HG02588 (cell line): Measurements from ENCODE around the gene CRY2.
"Not testable (repeated sequence)": the region's sequence is repeated elsewhere in the genome, so short reads cannot be mapped to it uniquely, and the experiment has no call there.

ENCODE experiments used
- ATAC-seq: cut with Tn5 transposase; IDR thresholded peaks from one replicate; pipeline ENCODE4 v1.9.1; 2021; ENCODE audit warnings: mild to moderate bottlenecking, moderate library complexity; ENCODE audit not compliant: unreplicated experiment

The CRY2 gene

DNA sequence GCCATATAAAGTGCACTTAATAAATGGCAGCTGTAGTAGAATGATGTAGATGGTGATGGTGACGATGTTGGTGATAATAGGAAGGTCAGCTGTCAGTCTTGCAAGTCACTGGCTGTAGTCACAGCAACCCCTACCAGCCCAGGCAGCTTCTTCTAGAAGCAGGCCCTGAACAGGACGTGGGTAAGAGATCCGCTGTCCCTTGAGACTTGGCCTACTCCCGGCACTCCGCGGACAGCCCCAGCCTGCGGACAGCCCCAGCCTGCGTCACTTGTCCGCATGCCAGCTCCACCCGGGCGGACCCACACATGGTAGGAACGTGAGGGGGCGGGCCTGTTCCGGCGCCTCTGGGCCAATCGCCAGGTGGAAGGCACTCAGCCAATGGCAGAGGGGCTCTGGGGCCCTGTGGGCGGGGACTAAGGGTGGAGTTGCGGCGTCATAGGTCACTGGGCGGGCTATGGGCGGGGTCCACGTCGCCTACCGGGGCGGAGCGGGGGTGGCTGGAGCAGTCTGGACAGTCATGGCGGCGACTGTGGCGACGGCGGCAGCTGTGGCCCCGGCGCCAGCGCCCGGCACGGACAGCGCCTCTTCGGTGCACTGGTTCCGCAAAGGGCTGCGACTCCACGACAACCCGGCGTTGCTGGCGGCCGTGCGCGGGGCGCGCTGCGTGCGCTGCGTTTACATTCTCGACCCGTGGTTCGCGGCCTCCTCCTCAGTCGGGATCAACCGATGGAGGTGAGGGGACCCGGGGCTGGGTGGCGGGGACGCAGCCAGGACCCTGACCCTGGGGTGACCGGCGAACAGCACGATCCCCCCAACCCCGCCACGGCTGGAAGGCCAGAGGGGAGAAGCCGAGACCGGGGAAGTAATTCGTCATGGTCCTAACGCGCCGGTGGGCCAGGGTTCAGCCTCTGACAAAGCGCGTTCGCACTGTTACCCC lies at the start of gene CRY2:
Gene CRY2, plus strand, starts transcription at position 502 of the 937 bp plus-strand sequence. Its CDS starts 16 bp downstream, at position 518.
- ATAC-seq = peak; percentile 92

DNA sequence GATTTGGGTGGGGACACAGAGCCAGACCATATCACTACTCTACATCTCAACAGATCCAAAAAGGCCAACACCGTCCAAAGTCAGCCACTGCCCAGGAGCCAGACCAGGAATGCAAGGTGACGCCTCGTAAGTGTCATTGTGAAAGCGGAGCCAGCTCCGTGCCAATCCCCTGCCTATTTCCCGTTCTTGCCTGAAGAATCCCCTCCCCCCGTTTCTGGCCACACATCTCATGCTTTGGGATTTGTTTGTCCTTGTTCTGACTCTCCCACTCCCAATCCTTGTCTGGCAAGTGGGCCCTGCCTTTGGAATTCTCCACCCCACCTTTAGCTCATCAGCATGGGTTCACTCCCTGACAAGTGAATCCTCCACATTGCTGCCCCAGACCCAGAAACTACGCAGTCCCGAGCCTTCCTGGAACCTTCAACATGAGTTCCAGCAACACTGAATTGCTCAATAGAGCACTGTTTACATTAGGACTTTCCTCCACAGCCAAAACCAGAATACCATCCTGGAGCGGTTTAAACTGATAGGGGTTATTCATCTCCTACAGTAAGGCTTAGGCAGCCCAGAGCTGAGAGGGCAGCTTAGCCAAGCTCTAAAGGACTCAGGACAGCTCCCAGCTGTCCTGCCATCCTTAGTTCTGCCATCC lies 48.4 kb upstream of the CRY2 start:
- no peak for ATAC-seq

- no peak for ATAC-seq
Observed at GRCh38 chr11:45799562-45799961, 47.7 kb upstream of the CRY2 start.

DNA sequence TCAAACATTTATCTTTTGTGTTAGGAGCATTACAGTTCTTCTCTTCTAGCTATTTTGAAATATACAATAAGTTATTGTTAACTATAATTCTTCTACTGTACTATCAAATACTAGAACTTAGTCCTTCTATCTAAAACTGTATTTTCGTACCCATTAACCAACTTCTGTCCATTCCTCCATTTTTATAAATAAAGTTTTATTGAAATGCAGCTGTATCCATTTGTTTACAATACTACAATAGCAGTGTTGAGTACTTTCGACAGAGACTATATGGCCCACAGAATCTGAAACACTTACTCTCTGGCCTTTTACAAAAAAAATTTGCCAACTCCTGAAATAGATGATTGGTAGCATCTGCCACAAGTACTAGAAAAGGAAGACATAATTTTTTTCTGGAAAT lies 47.0 kb upstream of the CRY2 start:
- ATAC-seq = no peak

- ATAC-seq = no peak
Observed at GRCh38 chr11:45801723-45802315, 45.5 kb upstream of the CRY2 start.

DNA sequence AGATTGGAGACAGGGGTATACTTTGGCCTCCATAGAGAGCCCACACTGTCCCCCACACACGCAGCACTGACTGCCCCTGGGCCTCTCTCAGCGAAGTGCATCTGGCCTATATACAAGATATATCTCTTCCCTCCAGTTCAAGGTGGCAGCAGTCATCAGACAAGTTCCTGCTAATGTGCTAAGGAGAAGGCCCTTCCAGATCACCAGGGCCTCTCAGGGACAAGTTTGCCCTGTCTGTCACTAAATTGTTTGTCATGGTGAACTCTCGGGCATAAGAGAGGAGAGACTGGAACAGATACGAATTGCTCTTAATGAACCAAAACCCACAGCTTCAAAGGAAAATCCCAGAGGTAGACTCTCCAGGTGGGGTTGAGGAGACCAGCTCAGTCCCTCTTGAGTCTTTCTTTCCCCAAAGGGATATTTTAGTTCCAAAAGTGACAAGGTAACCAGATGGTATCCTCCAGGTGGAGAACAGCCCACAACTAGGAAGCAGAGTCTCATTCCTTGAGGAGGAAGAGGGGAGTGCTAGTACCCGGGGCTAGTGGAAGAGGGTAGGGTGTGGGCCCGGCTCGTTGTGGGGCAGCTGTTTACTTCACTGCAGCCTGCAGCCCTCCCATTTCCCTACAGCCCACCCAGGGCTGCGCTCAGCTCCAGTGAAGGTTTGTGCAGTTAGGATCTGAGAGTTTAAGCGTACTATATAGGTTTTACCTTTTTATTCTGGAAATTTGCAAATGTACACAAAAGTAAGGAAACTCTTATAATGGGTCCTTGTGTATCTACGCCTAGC lies 44.6 kb upstream of the CRY2 start:
- no peak for ATAC-seq

DNA sequence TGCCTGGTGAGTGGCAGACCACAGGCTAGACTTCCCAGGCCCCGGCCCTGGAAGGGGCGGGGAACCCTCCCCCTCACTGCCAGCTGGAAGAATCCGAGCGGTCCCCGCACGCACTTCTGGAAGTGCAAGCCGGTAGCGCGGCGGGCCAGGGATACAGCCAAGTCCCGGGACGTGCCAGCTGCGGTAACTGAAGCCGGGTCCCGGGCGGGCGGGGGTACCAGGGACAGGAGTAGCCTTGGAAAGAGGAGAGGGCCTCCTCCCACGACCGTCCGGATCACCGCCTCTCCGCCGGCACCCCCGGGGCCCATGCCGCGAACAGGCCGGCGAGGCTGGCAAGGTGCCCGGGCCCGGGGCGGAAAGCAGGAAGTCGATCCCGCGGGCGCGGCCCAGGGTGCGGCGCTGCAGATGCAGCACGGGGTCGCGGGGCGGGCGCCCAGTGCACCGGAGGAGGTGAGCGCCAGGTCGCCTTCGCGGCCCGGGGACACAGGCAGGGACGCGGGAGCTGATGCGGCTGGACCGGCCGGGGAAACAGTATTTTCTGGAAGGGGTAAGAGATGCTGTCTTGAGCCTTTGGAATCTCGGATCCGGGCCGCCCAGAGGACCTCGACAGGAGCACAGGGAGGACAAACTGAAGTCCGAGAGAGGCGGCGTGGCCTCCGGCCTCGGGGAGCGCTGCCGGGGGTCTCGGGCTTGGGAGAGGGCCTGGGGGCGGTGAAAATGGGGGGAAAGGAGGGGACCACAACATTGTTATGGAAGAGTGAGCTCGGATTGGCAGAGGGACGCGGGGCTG lies 43.1 kb upstream of the CRY2 start:
- ATAC-seq = peak; percentile 30

- ATAC-seq = peak; percentile 92
Observed at GRCh38 chr11:45804761-45805304, 42.4 kb upstream of the CRY2 start, which contains the start of gene SLC35C1. Gene SLC35C1 (plus strand): TSS chr11:45805149. CDS start chr11:45805802, 653 bp downstream.

GRCh38 chr11:45805305-45806071 lies 41.8 kb upstream of the CRY2 start:
- ATAC-seq = peak; percentile 35

- no peak for ATAC-seq
Observed at GRCh38 chr11:45806072-45806933, 41.0 kb upstream of the CRY2 start.

DNA sequence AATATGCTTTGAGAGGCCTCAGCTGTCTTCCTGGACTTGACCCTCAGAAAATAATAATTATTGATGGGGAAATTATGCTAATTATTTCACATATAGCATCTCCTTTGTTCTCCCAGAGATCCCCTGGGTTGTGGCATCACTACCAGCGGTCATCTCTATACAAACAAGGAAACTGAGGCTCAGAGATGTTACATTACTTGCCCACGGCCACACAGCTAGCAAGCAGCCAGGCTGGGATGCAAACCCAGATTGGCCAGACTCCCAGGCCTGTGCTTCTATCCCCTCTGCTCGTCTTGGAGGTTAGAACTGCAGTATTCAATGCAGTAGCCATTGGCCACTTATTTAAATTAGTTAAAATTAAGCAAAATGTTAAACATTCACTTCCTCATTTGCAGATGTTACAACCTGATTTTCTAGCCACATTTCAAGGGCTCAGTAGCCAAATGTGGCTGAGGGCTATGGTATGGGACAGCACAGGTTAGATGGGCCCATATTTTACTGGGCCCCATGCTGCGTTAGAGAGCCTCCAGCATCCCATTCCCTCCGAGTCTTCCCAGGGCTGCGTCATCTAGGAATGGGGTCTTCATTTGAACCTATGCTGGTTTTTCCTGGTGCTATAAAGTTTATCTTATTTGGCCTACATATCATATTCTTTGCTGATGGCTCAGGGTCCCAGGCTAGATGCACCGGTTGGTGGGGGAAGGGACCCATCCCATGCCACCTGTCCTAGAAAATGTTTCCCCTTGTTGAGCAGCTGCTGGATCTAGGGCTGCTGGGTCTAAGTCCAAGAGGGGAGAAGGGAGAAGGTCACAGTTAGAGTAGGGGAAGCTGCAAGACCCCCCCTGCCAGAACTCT lies 40.1 kb upstream of the CRY2 start:
- ATAC-seq = no peak

DNA sequence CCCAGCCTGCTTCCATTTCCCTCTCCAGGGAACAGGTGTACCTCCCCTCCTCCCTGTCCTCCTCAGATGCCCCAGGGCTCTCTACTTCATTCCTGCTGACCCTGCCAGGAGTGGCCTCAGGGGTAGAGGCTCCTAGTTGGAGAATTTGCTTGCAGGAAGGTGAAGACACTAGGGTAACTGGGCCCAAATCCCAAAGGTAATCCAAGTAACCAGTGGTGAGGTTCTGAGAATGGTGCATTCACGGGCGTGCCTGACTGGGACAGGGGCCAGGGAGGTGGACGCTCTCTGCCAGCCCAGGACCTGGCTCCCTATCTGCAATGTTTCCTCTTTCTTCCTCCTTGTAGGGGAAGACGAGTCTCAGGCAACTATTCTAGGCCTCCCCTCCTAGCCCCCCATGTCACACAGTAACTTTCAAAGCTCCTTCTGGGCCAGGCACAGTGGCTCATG lies 39.5 kb upstream of the CRY2 start:
- no peak for ATAC-seq

DNA sequence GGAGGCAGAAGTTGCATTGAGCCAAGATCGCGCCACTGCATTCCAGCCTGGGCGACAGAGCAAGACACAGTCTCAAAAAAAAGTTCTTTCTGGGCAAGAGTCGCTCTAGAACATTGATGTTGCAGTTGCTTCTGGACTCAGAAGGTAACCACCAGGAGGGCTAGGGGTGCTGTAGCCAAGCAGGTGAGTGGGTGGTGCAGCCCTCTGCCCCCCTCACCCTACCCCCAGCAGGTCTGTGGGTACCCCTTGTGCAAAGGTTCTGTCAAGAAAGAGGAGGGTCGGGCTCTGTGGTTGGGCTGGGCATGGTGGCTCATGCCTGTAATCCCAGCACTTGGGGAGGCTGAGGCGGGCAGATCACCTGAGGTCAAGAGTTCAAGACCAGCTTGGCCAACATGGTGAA lies 38.8 kb upstream of the CRY2 start:
- ATAC-seq = not testable (repeated sequence)

DNA sequence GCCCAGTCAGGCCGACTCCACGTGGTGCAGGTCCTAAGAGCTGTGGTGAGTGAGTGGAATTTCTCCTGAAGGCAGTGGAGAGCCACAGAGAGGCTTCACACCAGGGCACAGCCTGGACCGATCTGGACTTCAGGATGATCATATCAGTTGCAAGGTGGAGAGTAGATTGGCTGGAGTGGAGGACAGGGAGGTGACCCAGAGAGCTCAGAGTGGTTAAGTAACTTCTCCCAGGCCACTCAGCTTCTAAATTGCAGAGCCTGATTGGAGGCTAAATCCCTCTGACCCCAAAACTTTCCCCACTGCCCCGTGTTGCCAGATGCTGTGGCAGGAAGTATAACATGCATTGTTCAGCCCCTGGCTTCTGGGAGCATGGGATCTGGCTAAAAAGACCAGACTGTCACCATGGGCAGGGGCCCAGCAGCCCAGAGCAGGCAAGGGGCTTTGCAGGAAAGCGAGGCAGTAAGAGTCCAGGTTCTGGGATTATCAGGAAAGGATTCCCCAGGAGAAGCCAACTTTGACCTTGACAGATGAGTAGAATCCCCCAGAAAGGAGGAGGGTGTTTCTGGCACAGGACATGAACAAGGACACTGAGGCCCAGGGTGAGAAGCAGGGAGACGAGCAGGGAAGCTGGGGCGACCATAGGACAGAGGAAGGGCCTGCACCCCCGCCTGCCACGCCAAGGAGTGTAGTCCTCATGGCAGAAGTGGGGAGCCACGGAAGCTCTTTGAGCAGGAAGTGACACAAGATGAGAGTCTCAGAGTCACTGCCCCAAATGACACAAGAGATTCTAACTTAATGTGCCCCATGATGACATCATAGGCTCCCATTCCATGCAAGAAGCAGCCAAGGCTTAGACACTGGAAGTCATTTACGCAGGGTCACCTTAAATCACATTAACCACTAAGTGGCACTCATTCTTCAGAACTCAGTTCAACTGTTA lies 37.5 kb upstream of the CRY2 start:
- no peak for ATAC-seq

DNA sequence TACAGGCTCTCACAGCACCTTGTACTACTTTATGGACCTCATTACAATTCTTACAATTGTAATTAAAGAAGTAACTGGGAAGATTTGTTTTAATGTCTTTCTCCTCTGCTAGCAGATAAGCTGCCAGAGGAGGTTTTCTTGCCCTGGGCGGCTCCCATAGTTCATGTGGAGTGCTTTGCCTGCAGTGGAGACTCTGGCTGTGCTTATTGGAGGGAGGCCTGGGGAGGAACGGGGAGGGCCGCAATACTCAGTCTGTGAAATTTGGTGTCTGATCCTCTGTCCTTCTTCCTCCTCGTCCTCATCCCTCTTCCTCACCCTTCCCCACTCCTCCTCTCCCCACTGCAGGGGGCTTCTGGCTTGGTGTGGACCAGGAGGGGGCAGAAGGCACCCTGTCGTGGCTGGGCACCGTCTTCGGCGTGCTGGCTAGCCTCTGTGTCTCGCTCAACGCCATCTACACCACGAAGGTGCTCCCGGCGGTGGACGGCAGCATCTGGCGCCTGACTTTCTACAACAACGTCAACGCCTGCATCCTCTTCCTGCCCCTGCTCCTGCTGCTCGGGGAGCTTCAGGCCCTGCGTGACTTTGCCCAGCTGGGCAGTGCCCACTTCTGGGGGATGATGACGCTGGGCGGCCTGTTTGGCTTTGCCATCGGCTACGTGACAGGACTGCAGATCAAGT lies 36.7 kb upstream of the CRY2 start:
- ATAC-seq = no peak

DNA sequence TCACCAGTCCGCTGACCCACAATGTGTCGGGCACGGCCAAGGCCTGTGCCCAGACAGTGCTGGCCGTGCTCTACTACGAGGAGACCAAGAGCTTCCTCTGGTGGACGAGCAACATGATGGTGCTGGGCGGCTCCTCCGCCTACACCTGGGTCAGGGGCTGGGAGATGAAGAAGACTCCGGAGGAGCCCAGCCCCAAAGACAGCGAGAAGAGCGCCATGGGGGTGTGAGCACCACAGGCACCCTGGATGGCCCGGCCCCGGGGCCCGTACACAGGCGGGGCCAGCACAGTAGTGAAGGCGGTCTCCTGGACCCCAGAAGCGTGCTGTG lies 36.2 kb upstream of the CRY2 start:
- ATAC-seq = no peak
